ENCODE data around the gene SCUBE1.
"Not testable (repeated sequence)": the region's sequence is repeated elsewhere in the genome, so short reads cannot be mapped to it uniquely, and the experiment has no call there.

The SCUBE1 gene

DNA sequence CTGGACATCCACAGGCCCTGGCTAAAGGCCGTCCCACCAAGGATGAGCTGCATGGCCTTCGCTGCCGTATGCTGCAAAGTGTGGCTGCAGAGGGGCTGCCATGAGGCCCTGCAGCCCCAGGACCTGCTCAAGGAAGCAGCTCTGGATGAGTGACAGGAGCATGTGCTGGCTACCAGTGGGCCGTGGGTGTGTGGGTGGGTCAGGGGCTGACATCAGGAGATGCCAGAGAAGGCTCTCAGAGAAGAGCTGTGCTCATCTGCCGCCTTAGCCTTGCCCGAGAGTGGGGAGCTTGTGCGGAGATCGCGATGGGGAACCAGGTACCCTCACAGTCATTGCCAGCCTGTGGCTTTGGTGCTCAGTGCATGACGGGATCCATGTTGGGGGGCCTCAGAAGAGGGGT is 41.3 kb downstream of the SCUBE1 start:
- no peak for DNase-seq (ENCODE audit: low read depth)

DNA sequence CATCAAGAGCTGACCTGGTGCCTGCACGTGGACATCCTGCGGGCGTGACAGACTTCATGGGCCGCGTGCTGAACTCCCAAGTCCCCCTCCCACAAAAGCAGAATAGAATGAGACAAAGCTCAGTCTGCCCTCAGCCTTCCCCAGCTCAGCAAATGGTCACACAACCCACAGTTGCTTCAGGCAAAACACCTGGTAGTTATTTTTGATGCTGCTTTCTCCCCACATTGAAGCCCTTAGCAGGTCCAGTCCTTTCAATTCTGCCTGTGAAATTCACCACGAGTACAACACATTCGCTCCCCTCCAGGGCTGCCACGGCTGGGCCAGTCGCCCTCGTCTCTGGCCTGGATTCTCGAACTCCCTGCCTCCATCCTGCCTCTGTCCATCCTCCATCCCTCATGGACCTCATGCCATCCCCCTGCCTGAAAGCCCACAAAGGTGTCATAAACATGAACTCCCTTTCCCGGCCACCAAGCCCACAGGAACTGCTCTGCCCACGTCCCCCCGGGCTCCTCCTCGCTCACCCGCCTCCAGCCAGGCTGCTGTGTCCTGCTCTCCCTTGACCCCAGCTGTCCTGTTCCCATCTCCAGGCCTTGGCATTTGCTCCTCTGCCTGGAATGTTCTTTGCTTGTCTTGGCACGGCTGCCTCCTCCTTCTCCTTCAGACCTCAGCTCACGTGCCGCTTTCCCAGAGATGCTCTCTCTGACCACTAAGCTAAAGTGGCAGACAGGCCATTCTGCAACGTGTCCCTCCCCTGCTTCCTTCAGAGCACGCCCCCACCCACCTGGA is 42.1 kb downstream of the SCUBE1 start:
- DNase-seq (ENCODE audit: low read depth) = no peak

DNA sequence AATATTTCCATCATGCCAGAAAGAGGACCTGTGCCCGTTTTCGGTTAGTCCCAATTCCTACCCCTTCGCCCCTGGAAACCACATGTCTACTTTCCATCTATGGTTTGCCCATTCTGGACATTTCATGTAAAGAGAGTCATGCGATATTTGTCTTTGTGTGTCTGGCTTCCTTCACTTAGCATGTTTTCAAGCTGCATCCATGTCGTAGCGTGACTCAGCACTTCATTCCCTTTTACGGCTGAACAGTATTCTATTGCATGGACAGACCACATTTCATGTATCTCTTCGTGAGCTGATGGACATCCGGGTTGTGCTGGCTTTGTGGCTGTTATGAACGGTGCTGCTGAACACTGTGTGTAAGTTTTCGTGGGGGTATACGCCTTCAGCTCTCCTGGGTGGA is 43.4 kb downstream of the SCUBE1 start:
- DNase-seq (ENCODE audit: low read depth) = no peak

DNA sequence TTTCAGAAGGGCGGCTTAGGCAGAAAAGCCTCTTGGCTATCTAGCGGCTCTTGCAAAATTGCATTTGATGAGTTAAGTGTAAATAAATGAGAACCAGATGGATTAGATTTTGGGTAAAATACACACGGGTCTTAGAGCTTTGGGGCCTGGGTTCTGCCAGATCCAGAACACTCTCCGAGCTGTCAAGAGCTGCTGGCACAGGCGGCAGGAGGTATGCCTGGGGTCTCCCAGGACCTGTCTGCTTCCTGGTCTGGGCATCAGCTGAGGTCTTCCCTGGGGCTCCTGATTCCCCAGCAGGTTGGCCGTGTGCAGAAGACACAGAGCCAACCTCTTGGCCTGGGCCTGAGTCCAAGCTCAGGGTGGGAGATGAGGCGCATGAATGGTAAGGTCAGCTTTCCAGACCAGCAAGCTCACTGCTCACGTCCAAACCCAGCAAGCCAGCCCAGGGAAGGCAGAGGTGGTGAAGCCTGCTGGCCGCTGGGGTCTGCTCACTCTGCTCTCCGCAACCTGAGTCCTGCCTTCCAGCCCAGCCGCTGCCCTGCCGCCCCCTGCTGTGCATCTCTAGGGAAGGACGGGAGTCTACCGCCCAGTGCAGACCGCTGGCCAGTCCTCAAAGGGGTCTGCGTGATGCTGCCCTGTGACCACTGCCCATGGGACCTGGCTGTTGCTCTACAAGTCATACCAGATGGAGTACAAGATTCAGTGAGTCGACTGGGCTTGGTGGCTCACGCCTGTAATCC is 44.9 kb downstream of the SCUBE1 start:
- DNase-seq (ENCODE audit: low read depth) = no peak

DNA sequence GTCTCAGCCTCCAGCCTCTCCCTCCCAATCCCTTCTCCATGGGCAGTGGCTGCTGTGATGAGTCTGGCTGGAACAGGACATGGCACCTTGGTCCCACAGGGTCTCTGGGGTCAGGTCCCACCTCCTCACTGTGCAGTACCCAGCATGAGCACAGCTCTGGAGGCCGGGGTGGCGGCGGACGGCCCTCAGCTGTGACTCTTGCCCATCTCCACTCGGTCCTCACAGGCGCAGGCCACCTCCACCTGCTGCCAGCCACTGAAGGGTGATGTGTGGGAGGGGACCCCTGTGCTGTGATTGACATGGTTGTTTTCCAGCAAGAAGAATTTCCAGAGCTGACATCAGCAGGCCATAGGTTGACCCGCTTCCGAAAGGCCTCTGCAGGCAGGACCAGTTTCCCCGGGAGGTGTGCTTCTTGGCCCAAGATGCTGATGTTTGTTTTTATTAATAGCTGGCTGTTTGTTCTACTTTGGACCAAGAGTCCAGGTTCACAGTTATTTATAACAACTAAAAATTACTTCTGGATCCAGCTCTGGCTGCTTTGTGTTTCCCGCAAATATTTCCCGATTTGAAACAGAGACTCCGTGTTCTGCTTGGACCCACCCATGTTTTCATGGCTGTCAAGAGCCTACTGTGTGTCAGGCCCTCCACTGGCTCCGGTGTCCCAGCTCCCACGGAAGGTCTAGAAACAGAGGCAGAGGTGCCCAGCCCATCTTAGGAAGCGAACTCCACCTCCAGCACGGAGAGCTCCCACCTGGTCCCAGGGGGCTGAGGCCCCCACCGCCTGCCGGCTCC is 45.7 kb downstream of the SCUBE1 start:
- no peak for DNase-seq (ENCODE audit: low read depth)

DNA sequence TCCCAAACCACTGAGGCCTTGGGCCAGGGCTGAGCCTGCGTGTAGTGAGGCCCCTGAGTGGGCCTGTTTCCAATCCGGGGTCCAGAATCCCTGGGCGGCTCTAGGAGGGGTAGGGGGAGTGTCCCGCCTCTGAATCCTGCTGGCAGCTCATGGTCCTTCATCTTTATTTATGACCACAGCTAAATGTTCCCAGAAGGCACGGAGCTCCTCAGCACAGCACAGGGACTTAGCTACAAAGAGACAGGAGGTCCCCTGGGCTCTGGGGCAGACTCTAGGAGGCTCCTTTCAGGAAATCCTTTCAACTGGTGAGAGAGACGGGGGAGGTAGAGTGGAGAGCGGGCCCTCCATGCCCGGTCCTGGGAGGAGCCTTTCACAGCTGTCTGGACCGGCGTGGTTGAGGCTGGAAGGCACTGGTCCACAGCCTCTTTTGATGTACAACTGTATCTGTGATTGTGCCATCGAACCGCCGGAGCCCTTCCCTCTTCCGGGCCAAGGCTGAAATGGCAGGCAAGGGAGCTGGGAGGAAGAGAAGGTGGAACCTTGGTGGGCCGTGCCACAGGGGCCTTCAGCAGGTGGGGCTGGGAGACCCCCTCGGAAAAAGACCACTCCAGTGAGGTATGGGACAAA is 46.8 kb downstream of the SCUBE1 start:
- no peak for DNase-seq (ENCODE audit: low read depth)

DNA sequence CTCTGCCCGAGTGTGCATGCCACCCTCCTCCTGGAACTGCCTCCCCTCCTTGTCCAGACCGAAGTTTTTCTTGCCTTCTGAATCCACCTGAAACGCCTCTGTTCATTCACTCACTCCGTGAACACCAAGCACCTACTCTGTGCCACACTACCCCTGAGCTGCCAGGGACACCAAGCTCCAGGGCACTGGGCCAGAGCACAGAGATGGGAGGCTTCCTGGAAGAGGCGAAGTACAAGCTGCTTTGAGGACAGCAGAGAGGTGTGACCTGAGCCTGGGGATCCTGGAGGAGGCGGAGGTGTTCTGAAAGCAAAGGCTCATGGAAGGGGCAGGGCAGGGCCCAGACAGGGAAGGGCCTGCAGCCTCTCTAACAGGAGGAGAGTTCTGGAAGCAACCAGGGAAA is 47.5 kb downstream of the SCUBE1 start:
- no peak for DNase-seq (ENCODE audit: low read depth)

DNA sequence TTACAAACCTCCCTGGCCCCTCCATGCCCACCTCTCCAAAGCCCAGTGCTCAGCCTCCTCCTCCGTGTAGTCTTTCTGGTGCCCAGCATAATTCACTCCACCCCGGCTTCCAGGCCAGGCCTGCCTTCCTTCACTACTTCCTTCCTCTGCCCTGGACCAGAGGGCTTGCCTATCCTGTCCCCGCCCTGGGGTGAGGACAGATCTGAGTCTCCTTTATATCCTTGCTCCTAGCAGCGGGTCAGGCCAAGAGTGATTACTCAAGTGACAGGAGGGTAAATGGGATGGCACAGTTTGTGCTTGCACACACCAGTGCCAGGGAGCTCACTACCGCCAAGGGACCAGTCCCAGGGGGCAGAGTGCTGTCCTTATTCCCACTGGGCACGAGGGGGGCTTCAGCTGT is 48.0 kb downstream of the SCUBE1 start:
- DNase-seq (ENCODE audit: low read depth) = no peak

DNA sequence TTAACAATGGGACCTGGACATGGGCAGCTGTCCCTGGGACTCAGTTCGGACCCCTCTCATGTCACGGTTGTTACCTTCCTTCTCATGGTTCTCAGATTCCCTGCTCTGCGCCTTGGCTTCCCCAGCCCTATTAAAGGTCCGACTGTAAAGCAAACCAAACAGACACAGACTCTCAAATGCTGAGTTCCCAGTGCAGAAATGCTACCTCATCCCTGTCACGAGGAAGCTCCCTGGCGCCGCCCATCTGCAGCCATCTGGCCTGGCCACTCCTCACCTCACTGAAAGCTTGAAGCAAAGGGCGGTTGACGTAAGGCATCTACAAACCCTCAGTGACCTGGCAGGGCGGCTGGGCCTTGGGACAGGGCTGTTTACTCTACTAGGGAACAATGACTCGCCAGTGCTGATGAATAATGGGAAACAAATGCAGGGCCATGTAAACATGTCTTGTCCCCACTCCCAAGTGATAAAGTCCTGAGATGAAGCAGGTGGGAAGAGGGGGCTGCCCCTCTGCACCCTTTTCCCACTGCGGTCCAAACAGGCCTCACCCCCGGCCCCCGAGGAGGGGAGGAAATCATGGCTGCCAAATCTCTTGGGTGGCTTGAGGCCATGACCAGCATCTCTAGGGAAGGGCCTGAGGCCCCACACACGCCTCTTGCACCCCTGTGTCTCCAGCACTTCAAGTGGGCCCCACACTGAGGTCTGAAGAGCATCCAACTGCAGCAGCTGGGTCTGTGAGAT is 49.3 kb downstream of the SCUBE1 start:
- no peak for DNase-seq (ENCODE audit: low read depth)

DNA sequence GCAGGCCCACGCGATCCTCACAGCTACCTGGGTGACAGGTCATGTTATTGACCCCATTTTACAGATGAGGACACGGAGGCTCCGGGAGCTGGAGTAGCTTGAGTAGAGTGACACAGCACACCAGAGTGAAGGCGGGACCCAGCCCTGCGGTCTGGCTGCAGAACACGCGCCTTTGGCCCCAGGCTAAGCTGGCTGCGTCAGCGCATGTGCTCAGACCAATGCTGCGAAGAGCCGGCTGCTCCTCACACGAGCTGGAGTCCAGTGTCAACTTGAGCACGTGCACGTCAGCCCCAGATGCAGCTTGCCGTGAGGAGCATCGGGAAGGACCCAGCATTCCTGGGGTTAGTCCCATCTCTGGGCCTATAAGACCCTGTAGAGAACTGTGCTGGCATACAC is 49.9 kb downstream of the SCUBE1 start:
- no peak for DNase-seq (ENCODE audit: low read depth)

DNA sequence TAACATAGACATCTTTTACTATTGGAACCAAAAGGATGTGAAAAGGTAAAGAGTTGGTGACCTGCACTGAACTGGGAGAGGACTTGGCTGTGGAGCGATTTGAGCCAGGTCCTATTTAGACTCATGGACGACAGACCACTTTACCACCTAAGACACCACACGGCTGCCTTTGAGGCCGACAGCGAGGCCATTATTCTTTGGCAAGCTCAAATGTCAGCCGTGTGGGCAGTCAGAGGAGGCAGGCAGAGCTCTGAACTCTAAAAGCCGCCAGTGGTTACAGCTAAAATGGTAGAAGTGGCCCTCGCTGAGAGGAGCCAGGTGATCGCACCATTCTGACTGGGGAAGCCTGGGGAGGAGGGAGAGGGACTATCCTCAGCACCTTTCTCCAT is 50.5 kb downstream of the SCUBE1 start:
- no peak for DNase-seq (ENCODE audit: low read depth)

DNA sequence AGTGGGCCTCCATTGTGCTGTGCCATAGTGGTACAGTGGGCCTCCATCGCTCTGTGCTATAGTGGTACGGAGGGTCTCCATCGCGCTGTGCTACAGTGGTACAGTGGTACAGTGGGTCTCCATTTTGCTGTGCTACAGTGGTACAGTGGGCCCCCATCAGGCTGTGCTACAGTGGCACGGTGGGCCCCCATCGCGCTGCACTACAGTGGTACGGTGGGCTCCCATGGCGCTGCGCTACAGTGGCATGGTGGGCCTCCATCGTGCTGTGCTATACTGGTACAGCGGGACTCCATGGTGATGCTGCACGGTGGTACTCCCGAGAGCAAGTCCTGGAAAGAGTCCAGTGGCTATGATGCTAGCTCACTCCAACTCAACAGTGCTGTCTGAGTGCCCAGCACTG is 51.8 kb downstream of the SCUBE1 start:
- no peak for DNase-seq (ENCODE audit: low read depth)

DNA sequence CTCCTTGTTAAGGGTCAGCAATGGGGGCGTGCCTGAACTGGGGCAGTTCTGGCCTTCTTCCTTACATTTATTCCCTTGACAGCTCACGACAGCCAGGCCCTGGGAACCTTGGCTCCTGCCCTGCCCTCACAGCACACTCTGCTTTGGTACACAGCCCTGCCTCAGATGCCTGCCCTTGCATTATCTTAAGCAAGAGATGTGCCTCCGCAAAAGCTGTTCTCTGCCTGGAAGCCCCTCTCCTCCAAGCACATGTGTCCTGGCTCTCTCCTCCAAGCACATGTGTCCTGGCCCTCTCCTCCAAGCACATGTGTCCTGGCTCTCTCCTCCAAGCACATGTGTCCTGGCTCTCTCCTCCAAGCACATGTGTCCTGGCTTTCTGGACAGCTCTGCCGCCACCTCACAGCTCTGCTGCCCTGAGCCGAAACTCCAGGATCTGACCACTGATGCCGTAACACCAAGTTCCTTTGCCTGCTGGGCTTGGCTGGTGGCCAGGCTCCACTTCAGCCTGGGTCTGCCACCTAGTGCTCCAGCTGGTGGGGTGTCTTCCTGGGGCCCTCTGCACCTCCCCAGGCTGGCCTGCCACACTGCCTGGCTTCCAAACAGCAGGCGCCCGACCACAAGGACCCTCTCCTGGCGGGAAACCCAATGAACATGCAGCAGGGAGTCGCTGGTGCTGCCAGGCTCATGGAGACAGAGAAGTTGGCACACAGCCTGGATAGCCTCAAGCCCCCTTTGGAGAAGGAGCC is 53.0 kb downstream of the SCUBE1 start:
- DNase-seq (ENCODE audit: low read depth) = no peak

DNA sequence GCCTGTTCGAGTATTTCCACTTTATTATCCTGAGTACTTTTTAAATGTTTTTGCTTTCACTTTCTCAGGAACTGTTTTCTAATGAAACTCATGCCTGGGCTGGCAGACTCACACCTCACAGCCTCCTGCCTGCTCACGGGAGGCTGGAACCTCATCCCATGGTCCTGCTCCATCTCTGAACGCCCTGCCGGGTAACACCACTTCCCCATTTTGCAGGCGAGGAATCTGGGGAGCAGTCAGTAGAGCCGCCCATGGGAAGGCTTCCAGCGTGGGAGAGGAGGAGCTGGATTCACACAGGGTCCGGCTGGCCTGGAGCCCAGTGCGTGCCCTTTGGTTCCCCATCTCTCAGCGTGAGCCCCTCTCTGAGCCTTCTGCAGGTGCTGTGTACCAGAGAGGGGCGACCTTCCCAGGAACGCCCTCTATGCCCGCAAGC is 53.6 kb downstream of the SCUBE1 start:
- DNase-seq (ENCODE audit: low read depth) = no peak

DNA sequence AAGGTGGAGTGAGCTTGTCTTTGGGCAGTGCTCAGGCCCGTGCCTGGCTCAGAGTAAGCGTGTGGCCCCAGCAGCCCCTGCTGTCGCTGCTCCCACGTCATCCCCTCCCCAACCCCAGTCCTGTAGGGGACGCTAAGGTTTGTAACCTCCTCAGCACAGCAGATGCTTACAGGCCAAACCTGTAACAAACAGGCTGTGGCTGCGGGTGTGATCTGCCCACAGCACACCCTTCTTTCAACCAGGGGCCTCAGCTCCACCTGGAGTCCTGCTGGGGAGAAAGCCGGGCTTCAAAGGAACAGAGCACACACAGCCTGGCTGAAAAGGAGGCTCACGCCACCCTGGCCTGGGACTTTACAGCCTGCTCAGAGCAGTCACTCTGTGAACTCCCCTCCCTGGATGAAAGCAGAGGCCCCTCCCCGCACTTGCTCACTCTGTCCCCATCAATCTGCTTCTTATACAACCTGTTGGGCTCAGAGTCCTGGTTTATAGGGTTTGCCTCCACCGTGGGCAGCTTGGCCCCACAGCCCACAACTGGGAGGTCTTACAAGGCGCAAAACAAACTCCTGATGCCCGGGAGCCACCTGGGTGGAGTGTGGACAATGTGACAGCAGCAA is 54.3 kb downstream of the SCUBE1 start:
- no peak for DNase-seq (ENCODE audit: low read depth)

DNA sequence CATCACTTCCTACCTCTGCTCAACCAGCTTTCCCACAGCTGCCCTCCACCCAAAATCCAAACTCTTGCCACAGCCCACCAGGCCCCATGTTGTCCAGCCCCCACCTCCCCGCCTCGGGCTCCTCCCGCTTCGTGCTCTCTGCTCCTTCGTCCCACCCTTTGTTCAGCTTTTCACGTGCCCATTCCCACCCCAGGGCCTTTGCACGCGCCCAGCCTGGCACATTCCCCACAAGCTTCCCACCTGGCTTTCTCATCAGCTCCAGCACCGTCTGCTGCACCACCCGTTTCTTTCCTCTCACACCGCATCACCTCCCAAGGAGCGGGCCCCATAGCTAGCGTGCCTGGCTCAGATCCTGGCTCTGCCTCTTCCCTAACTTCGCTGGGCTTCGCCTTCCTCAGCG is 54.8 kb downstream of the SCUBE1 start:
- no peak for DNase-seq (ENCODE audit: low read depth)

DNA sequence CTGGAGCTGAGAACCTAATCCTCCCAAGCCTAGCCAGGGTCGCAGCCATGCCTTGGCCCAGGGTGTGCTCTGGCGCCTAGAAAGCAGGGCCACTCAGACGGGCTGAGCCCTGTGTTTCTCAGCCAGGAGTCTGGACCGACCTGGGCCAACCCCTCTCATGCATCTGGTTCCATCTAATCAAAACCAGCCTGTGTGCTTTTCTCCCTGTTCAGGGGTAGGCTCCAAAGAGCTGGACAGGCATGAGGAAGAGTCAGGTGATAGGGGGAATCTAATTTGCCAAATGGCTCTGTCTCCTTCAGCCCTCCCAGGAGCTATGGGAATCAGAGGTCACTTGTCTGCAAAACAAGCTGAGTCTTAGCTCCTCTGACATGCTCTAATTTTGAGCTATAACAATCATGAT is 55.7 kb downstream of the SCUBE1 start:
- DNase-seq (ENCODE audit: low read depth) = no peak

DNA sequence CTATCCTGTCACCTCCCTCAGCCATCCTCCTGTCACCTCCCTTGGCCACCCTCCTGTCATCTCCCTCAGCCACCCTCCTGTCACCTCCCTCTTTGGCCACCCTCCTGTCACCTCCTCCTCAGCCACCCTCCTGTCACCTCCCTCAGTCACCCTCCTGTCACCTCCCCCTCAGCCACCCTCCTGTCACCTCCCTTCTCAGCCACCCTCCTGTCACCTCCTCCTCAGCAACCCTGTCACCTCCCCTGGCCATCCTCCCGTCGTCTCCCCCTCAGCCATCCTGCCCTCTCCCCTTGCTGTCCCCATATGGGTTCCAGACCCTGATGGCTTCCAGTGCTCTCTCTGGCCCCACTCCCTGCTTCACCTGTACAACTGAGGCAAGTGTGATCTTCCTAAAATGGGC is 61.8 kb downstream of the SCUBE1 start:
- DNase-seq (ENCODE audit: low read depth) = no peak

DNA sequence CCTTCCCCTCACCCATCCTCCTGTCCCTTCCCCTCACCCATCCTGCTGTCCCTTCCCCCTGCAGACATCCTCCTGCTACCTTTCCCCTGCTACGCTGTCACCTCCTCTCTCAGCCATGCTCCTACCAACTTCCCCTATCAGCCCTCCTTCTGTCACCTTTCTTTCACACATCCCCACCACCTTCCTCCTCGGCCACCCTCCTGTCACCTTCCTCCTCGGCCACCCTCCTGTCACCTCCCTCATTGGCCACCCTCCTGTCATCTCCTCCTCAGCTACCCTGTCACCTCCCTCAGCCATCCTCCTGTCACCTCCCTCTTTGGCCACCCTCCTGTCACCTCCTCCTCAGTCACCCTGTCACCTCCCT is 62.7 kb downstream of the SCUBE1 start:
- DNase-seq (ENCODE audit: low read depth) = not testable (repeated sequence)

DNA sequence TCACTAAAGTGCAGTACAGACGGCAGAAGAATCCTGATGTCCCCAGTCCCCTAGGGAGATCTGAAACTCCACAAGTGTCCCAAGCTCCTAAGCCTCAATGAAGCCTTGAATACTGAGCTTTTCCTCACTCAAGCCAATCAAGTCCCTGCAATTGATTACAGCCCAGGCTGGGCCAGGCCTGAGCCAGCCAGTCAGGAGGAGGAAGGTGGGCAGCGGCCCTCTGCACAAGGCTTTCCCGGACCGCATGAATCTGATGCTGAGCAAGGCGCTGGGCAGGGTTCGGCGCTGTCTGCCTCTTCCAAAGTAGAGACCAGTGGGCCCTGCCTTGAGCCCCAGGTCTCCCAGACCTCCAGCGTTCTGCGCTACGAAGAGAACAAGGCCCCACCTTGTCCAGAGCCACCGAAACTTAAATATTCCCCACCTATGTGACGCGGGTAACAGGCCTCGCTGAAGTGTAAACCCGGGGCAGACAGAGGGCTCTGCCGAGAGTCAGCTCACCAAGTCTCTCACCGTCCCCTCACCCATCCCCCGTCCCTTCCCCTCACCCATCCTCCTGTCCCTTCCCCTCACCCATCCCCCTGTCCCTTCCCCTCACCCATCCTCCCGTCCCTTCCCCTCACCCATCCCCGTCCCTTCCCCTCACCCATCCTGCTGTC is 63.2 kb downstream of the SCUBE1 start:
- DNase-seq (ENCODE audit: low read depth) = no peak

All from stimulated activated CD8-positive, alpha-beta memory T cell treated with anti-CD3 and anti-CD28 coated beads, Interleukin-12 subunit alpha, Interleukin-12 subunit beta, amount 100 ng/mL, for 4 hours (primary cell).